GM12874 (cell line): ENCODE data around the gene NTNG2.

Source experiments
- TF ChIP-seq, protein P1 (sequence below): IDR thresholded peaks from 2 replicates; pipeline ENCODE4 v1.5.1; 2011; ENCODE audit warnings: low read depth, mild to moderate bottlenecking, control low read depth, low read length, moderate library complexity; ENCODE audit not compliant: insufficient read depth

NTNG2 gene

DNA sequence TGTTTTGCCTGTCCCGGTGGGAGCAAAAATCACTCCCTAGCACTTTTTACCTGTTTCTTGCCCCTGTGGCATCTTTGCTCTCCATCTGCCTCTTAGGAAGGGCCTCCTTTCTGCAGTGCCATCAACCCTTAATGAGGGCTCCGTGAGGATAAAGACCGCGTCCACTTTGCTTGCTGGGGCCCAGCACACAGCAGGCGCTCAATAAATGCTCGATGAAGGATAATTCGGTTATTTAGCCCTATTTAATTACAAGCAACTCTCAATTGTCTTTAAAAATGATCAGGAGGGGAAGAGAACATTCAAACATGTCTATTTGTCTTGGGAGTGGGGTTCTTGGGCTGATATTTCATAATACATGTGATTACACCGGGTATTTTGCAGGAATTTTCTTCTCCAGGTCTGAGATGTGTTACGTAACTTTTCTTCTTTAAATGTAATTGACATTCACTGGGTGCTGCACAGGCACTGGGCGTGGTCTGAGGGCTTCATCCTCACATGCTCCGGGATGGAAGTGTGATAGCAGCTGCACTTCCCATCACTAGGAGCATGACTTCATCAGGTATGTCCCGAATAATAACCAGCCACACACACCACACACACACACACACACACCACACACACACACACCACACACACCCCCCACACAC lies 19.8 kb upstream of the NTNG2 start:
- TF ChIP-seq, protein P1, sequence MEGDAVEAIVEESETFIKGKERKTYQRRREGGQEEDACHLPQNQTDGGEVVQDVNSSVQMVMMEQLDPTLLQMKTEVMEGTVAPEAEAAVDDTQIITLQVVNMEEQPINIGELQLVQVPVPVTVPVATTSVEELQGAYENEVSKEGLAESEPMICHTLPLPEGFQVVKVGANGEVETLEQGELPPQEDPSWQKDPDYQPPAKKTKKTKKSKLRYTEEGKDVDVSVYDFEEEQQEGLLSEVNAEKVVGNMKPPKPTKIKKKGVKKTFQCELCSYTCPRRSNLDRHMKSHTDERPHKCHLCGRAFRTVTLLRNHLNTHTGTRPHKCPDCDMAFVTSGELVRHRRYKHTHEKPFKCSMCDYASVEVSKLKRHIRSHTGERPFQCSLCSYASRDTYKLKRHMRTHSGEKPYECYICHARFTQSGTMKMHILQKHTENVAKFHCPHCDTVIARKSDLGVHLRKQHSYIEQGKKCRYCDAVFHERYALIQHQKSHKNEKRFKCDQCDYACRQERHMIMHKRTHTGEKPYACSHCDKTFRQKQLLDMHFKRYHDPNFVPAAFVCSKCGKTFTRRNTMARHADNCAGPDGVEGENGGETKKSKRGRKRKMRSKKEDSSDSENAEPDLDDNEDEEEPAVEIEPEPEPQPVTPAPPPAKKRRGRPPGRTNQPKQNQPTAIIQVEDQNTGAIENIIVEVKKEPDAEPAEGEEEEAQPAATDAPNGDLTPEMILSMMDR, result no peak

GRCh38 chr9:132142924-132143323 lies 18.9 kb upstream of the NTNG2 start:
- TF ChIP-seq, protein P1, result no peak

DNA sequence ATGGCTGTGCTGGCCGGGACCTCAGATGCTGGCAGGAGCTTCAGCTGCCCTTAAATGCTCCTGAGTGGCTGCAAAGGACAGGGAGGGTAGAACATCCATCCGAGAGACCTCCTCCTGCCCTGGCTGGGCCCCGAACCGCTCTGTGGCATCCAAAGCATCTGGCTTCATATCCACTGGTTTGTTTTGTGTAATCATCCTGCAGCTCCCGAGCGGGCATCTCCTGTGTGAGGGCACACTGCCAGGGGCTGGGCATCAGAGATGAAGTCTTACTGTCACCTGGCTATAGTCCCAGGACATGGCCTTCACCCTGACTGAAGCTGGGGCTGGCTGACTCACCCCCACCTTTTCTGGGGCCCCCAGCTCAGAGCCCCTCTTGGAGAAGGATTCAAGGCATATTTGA lies 18.5 kb upstream of the NTNG2 start:
- TF ChIP-seq, protein P1, result no peak

DNA sequence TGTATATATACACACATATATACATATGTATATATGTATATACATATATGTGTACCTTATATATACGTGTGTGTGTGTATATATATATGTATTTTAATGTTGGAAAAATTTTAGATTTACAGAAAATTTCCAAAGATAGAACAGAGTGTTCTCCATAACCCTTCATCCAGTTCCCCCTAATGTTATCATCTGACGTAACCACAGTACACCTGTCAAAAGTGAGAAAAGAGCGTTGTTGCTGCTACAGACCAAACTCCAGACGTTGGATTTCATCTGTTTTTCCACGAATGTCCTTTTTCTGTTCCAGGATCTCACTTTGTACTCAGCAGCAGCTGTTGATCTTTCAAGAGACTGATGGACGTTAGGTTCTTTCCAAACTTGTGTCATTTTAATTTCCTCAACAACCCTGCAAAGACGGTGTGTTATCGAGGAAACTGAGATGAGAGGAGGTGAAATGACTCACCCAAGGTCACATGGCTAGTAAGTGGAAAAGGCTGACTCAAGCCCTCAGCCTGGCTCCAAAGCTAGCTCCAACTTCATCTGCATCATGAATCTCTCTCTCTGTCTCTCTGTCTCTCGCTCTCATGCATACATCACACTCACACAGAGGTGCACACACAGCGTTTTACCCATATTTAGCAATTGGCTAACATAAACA lies 17.0 kb upstream of the NTNG2 start:
- TF ChIP-seq, protein P1, result no peak

DNA sequence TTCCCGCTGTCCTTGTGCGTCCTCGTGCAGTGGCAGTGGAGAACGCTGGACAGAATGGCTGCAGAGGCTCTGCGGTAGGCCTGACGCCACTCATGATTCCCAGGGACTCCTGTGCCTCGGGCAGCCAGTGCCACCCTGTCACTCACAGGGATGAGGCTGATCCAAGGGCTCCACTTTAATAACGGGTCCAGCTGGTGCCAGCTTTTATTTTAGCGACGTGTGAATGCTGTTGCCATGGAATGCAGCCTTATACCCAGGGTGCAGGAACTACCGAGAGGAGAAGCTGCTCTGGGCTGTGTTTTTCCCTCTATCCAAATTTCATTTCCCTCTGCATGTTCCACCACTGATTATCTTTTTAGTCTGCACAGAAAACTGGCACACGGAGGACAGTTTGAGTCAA lies 15.8 kb upstream of the NTNG2 start:
- TF ChIP-seq, protein P1, result no peak

DNA sequence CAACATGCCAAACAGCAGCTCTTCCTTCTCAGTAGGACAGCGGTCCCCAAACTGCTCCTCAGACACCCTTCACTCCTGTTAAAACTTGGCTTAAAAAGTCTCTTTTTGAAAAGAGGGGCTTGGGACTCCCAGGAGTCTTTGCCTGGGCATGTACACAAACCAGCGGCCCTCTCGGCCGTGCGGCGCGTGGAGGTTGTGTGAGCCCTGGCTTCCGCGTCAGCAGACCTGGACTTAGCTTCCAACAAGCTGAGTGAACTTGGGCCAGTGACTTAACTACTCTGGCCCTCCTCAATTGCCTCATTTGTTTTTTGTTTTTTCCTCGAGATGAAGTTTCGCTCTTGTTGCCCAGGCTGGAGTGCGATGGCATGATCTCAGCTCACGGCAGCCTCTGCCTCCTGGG lies 15.3 kb upstream of the NTNG2 start:
- TF ChIP-seq, protein P1, result no peak

DNA sequence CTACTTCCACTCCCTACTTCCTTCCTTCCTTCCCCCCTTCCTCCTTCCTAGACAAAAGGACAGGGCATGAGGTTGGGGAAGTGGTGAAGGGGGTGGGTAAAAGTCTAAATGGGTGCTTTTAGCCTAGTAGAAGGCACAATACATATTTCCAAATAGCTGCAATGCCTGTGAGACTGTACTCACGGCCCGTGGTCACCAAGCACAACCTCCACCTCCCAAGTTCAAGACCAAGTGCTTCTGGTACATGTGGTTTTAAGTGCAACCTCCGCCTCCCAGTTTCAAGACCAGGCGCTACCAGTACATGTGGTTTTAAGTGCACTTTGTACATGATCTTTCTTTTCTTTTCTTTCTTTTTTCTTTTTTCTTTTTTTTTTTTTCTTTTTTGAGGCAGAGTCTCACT lies 14.5 kb upstream of the NTNG2 start:
- TF ChIP-seq, protein P1, result no peak
